GM23248 (cell line): ENCODE data around the gene GGA3.

Source experiments
- EZH2 ChIP-seq: fragments of 200-600 bp; sonication (generic); IDR thresholded peaks from 2 replicates; pipeline ENCODE4 v1.6.1; 2018; ENCODE audit warnings: antibody characterized with exemption, mild to moderate bottlenecking; ENCODE audit not compliant: insufficient read depth, poor library complexity, severe bottlenecking
- EZH2phosphoT487 ChIP-seq: fragments of 200-600 bp; sonication (generic); IDR thresholded peaks from 2 replicates; pipeline ENCODE4 v1.6.1; 2018; ENCODE audit warnings: antibody characterized with exemption, moderate library complexity, mild to moderate bottlenecking, low read depth; ENCODE audit not compliant: insufficient read depth

GRCh38 chr17:75232786-75233185, 28.6 kb downstream of the GGA3 start:
- TF ChIP-seq EZH2phosphoT487 (no peak), EZH2 (no peak)
